Subcutaneous adipose tissue (tissue), 4 donors: Measurements from ENCODE around the gene IFNGR2. TPM values are rescaled to one million over a fixed set of nuclear protein-coding genes. Genes with fewer than 3 reads are reported as not detected.

Experiments used
- CTCF ChIP-seq: fragments of 450-650 bp; IDR thresholded peaks from one replicate; pipeline ENCODE4 v1.5.1; 2016; ENCODE audit warnings: low read depth, mild to moderate bottlenecking, control low read depth, antibody characterized with exemption, moderate library complexity
- total RNA-seq, 4 donors: library from RNA; depleted of rRNA; stranded (reverse); fragments of >200 nt; gene quantifications; one replicate each; pipeline ENCODE4 v1.1.0, GENCODE V29; 2016

IFNGR2 gene
- total RNA-seq, 4 donors from 2014 or later, result 64.2 to 208 (median 106) TPM

- no peak for TF ChIP-seq CTCF
These were observed 41.1 kb upstream of the IFNGR2 start for GRCh38 chr21:33362044-33362555.

GRCh38 chr21:33364830-33365229, 38.4 kb upstream of the IFNGR2 start:
- TF ChIP-seq CTCF, result no peak

DNA sequence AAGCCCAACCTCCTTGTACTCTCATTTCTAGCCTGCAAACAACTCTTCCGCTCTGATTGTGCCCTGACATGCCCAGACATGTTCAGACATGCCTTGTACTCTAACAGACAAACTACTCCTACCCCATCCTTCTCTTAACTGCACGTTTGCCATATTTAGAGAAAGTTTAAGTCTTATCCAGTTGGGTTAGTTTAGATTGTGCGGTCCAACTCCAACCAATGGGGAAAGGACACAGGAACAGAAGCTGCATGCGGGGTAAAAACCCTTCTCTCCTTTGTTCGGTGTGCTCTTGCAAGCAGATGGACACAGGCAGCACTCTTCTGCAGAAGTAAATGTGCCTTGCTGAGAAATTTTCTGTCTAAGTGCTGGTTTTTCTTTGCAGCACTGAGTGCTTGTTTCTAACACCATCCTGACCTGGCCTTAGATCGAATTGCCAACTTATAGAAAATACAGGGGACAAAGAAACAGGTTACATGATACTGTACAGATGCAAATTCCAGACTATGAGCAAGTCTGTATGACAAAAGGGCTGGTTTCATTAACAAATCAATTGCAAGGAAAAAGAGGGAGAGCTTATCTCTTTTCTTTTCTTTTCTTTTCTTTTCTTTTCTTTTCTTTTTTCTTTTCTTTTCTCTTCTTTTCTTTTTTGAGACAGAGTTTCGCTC, 35.8 kb upstream of the IFNGR2 start:
- TF ChIP-seq CTCF, result no peak

DNA sequence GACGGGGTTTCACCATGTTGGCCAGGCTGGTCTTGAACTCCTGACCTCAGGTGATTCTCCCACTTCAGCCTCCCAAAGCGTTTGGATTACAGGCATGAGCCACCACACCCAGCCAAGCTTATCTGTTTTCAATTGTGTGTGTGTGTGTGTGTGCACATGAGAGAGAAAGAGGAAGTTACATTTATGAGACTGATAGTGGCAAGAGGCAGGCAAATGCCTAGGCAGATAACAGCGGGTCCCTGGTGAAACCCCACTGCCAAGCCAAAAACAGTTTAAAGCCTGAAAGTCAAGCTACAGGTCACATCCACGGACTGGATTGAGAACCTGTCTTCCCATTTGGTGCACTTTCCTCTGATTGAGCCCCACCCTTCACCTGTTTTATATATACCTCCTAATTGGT, 35.1 kb upstream of the IFNGR2 start:
- no peak for TF ChIP-seq CTCF

- TF ChIP-seq CTCF, result no peak
These were observed 34.6 kb upstream of the IFNGR2 start for GRCh38 chr21:33368576-33368975.

GRCh38 chr21:33369586-33369985, 33.6 kb upstream of the IFNGR2 start:
- TF ChIP-seq CTCF, result no peak

- no peak for TF ChIP-seq CTCF
These were observed 32.9 kb upstream of the IFNGR2 start for GRCh38 chr21:33370305-33370704.
